Fibroblast of skin of back (primary cell): ENCODE results near the gene KRT71.

Source experiments
- DNase-seq: peaks from one replicate; pipeline ENCODE4 v3.0.0-alpha.2; 2013

Gene KRT71

DNA sequence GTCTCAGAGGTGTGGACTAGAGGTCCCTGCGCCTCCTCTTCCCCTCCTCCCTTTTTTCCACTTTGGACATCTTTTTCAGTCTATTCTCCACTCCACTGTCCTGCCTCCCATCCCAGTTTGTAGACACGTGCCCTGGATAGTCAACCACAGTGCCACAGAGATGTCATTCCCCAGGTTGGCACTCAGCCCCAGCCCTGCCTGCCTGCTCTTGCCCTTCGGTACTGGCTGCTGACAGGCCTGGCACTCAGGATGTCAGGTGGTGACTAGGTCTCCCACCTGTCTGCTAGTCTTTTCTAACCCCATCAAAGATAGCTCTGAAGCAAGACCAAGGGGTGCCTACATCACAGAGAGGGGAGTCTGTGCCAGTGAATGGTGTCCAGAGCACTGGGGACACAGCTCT lies 15.8 kb downstream of the KRT71 start:
- DNase-seq = no peak

DNA sequence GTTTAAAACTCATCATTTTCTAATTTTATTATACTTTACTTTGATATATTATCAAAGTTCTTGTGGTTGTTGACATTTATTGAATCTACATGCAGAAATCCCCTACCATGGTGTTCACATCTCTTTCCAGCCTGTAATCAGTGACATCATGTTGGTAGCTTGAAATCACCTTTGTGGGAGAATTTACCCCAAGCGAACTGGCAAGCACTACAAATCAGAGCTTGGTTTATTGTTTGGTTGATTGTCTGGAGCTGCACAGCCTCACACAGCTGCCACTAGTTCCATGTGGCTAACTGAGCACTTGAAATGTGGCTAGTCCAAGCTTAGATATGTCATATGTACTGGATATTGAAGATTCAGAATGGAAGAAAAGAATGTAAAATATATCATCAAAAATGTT lies 17.4 kb downstream of the KRT71 start:
- no peak for DNase-seq

DNA sequence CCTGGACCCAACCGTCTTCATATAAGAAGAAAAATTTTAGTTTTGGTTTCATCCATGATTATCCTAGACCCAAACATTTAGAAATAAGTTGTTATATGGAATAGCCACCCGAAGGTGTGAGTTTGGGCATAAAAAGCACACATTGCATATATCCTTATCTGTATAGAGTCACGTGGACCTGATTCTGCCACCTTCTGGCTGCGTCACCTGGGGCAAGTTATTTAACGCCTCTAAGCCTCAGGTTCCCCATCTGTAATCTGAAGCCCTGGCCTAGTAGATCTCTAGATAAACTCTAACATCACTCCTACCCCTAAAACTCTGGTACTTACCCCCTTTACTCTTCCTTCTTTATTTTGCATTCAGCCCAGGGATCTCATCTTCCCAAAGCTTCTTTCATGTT lies 18.5 kb downstream of the KRT71 start:
- DNase-seq = no peak

DNA sequence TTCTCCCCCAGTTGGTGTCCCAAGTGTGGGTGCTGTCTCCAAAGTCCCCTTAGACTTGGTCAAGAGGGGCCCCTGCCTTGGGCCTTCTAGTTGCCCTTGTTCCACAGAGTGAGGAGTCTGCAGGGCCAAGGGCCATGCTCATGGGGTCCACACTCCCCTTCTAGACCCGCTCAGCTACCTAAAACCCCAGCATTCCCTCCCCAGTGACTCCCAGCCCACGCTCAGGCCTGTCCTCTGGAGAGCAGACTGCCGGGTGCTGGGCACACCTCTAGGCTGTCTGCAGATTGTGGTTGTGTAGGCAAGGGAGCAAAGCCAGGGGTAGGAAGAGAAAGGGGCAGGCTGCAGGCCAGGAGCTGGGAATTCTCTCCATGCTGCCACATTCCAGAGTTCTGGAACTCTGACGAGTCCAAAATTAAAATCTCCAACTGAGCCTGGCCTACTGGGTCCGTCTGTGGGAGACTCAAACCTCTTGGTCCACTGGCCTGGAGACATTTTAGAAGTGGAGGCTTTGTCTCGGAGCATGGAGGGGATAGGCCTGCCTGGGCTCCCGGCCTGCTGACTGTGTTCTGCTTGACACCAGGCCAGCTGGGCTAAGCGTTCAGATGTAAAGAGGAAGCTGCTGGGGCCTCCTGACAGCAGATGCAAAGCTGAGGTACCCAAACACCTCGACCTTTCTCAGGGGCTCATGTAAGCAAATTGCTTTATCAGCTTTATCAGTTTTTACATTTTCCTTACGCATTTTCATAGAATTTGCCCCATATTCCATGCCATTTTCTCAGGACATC lies 19.1 kb downstream of the KRT71 start:
- DNase-seq = no peak

DNA sequence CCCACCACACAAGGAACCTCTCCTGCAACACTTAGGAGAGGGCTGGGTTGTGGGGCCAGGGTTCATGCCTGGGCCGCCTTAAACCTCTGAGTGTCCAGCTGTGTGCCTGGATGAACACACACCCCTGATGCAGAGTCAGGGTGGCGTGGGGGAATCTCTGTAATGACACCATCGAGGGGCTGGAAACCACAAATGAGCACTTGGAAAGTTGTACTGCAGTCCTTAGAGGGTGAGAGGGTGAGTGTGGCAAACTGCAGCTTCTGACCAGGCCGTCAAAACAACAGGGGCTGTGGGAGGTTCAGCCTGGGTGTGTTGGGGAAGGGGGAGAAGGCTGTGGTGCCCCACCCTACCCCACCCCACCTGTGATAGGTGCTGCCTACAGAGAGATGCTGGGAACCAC lies 20.3 kb downstream of the KRT71 start:
- no peak for DNase-seq

DNA sequence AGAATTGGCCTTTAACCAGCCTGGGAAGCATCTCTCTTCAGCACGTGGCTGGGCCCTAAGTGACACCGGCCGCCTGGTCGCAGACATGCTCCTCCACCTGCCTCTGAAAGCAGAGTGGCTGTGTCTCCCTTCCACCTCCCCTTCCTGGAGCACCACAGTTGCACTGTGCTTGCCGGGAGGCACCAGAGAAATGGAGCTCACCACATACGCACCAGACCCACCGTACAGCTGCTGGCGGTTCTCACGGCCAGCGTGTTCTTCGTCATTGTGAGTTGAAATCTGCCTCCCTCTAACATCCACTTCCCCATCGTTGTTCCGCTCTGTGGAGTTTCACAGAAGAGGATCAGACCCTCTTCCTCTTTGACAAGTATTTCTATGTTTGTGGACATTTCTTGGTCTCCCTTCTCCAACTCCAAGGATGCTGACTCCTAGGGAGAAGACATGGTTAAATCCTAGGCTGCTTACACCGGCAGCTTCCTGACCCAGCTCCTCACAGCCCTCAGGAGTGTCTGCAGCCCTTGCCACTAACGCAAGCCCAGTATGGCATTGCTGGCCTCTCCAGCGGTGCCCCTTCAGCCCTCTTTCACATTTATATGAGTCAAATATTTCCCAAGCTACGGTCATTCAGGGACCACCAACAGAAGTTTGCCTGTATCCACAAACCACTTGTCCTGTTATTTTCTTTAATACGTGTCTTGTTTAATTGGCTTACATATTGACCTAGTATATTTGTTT lies 21.2 kb downstream of the KRT71 start:
- DNase-seq = no peak

DNA sequence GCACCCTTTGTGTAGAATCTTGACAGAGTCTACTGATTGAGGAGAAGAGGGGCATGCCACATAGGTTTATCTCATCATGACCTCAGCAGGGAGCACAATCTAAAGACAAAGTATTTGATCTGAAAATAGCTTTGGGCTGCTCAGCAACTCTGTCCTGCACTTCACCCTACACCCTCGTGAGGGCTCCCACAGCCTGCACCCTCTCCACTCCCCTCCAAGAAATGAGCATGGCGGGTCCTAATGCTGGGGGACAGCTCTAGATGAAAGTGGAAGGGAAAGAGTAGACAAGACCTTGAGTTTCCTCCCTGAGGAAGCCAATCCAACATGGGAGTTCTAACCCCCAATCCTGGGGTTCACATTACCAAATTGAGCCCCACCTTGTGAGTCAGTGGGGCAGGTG lies 22.0 kb downstream of the KRT71 start:
- DNase-seq = no peak

DNA sequence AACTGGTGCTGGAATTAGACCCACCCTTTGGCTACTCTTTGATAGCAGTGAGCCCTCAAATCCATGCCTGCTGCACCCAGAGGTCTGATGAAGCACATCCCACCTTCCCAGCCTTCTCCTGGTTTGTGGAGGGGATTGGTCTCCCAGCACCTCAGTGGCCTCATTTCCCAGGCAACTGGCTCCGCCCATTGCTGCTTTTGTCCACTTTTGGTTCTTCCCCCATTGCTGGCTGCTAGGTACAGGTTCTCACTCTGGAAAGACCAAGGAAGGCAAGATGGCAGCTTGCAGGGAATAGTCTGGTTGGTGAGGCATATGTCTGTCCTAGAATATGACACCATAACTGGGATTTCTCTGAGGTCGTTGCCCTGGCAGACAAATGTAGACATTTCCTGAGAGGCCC lies 22.6 kb downstream of the KRT71 start:
- no peak for DNase-seq

DNA sequence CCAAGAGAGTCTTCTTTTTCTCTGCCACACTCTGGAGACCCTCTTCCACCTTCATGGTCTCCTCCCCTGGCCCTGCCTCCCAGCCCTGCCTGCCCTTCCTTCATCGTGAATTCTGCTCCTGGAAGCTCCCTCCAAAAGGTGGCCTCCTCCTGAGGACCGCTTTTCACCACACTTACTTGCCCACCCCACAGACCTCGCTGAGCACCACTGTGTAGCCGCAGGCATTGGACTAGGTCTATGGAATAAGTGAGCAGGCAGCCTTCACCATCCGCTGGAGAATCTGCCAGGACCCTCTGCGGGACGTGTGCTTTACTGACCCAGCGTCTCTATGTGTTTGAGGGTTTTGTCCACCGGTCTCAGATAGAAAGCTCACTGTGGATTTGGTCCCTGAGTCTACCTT lies 23.1 kb downstream of the KRT71 start:
- DNase-seq = no peak

DNA sequence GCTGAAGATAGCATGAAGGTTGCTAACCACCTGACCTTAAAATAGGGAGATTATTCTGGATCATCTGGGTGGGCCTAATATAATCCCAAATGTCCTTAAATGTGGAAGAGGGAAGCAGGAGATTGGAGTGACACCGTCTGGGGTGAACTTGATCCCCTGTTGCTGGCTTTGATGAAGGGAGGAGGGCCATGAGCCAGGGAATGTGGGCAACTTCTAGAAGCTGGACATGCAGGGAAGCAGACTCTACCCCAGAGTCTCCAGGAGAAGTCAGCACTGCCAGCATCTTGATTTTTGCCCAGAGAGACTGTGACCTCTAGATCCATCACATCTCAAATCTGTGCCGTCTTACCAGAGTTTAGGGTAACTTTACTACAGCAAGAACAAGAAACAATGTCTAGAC lies 23.5 kb downstream of the KRT71 start:
- no peak for DNase-seq

DNA sequence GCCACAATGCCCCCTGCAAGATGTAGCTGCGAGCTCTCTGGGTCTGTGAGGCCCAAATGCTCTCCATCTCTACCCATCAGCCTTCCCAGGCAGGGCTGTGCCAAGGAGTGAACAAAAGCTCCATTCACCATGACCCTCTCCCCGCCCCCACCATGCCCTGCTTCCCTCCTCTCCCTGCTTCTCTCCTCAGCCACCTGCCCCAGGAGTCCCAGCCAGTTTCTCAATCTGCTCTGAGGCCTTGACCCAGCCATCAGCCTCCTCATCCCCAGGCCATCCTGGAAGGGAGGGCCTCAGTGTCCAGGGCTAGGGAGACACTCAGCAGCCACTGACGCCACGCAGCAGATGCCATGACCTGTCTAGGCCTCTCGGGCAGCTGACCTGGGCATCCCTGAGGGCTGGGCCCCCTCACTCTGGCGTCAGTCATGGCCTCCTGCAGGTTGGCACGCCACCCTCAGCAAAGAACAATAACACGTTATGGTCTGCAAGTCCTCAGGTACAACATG lies 24.3 kb downstream of the KRT71 start:
- DNase-seq = no peak

DNA sequence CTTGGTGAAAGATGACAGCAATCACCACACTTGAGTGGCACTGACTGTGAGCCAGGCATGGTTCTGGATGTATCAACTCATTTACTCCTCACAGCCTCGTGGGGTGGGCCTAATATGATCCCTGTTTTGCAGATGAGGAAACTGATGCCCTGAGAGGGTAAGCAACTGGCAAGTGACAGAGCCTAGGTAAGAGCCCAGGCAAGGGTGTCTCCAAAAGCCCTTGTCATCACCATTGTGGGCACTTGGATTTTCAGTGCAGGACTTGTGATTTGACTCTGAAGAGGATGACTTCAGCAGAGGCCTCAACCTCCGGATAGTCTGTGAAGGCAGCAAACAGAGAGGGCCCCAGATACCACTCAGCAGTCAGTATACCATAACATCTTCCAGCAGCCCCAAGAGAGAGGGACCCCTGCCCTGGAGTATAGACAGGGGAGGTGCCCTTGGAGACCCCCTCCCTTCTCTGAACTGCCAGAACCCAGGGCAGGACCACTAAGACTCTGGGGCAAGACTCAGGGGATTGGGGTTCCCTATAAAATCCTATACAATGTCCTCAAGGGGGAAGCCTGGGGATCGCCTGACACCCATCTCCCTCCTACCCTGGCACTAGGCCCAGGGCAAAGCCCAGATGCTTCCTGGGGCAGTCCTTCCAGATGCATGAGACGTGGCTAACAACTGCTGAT lies 25.7 kb downstream of the KRT71 start:
- DNase-seq = no peak

DNA sequence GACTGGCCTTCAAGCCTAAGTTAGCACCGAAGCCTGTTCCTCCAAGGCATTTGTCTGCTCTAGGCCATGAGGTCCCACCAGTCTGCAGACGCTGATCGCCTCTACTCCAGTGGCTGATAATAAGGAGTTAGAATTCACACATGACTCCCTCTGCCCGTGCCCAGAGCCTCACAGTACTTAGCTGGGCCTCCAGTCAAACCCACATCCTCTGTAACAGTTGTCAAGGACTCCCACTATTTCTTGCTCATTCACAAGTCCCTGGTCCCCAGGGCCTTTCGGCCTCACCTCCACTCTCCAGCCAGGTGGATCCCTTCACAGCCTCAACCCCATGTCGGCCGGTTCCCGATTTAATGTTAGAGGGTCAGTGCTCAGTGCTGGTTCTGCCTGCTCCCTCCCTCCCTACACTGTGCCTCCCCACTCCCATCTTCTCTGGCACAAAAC lies 26.4 kb downstream of the KRT71 start:
- no peak for DNase-seq

DNA sequence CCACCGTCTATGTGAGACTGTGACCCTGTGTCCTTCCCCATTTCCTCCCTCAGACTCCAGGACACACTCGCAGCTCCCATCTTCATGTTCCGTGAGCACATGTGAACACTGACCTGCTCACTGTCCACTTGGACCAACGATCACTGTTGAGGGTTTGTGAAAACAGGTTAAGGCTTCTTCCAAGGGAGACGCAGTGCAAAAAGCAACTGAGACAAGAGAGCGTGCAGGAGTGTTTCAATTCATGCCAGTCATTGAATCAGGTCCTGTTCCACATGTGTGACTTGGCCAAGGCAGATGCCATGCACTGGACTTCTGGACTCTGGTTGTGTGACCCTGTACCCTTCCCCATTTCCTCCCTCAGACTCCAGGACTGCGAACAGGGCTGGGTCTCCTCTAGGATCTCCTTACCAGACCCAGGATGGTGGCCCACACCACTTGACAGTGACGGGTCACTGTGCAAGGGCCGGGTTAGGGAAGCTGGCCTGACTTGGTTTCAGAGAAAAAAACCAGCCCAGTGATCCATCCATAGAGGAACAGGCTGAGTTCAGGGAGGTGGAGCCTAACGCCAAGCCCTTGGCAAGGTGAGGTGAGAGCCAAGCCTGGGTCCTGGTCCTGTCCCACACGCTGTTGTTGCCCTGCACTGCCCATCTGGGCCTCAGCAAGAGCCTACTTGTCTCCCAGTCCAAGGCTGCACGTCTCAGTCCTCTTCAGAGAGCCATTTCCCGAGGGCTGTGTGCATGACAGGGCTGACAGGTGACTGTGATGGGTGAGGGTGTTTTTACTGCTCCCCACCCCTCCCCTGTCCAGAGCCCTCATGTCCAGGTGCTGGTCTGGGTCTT lies 27.1 kb downstream of the KRT71 start:
- no peak for DNase-seq

DNA sequence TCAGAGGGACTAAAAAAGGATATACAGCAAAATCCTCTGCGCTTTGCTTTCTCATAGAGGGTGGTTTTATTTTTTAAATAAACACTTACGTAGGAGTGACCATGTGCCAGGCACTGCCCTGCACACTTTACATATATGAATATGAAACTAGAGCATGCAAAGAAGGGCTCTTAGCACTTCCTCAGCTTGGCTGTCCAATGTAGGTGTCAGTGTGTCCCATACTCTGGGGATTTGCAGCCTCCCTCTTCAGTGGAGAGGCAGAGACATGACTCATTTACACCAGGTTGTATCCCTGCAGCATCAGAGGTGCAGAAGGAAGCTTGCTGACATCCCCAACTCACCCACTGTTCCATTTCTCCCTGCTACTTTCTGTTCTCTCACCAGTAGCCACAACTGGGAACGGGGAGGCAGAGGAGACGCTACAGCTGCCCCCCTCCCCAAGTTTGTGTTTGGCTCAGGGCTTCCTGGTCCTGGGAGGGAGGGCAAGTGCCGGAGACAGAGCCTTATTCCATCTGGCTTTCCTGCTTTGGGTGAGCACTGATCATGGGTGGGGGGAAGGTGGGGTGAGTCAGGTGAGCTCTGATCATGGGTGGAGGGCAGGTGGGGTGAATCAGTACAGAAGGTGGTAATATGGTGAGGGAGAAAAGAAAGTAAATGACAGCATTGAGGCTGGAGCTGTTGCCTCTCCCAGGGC lies 27.9 kb downstream of the KRT71 start:
- DNase-seq = no peak

DNA sequence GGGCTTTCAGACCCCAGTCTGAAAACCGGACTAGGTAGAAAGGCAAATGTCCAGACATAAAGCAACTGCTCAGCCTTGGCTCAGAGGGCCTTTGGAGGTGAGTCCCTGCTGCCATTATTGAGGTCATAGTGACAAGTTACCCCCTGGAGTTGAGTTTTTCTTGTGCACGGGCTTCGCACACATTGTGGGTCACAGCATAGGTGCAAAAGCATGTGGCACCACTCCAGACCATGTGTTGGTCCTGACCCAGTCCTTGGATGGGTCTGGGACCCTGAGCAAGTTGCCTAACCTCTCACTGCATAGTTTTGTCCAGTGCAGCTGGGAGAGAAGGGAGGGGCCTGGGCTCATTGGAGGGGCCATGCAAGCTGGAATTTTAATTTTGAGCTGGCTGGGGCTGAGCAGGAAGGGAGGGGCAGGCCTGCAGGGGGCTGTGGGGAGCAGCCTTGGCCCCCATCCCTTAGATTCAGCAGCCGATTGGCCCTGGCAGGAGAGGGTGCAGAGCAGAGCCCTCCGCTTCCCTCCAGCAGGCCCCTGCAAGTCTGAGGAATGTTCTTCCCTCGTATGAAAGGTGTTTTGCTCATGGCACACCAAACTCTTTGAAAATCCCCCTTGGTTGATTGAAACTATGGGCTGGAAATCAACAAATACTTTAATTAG lies 28.6 kb downstream of the KRT71 start:
- DNase-seq = no peak

DNA sequence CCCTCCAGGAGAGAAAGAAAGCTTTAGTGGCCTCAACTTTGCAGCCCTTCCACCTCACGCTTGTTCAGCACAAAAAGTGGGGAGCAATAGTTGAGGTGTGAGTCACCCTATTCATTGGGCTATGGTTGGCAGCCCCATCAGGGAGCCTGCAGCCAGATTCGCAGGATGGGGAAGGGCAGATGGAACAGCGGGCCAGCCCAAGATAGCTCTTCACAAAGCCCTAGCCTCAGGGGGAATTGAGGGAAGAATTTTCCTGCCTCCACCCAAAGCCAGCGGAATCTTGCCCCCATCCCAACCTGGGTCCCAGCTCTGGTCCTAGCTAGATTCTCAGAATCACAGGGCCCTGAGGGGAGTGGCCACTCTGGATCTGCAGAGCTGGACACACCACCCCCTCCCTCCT lies 29.1 kb downstream of the KRT71 start:
- no peak for DNase-seq

DNA sequence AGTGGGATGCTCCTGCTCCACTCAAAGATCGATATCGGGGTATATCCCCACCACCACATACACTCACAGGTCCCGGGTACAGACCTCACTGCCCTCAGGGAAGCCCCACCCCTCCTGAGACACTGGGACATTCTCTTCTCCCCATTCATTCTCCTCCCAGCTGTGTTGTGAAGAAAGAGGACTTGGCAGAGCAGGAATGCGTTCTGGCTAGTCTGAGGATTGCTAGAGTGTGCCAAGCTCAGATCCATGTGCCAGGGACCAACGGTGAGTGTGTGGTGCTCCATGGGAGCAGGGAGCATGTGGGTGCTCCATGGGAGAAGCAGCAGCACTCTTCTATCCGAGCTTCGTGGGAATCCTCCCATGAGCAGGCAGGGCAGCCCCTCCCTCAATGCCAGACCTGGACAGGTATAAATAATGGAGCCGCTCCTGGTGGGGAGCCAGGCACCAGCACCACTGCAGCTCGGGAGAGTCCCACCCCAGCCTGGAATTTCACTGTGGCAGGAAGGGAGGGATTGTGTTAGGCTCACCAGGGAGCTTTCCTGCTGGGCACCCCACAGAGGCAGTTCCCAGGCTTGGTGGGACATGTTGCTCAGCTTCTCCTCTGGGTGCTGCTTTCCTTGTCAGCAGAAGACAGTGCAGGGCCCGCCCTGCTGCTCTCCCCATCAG lies 30.5 kb downstream of the KRT71 start:
- peak; percentile 40 for DNase-seq

DNA sequence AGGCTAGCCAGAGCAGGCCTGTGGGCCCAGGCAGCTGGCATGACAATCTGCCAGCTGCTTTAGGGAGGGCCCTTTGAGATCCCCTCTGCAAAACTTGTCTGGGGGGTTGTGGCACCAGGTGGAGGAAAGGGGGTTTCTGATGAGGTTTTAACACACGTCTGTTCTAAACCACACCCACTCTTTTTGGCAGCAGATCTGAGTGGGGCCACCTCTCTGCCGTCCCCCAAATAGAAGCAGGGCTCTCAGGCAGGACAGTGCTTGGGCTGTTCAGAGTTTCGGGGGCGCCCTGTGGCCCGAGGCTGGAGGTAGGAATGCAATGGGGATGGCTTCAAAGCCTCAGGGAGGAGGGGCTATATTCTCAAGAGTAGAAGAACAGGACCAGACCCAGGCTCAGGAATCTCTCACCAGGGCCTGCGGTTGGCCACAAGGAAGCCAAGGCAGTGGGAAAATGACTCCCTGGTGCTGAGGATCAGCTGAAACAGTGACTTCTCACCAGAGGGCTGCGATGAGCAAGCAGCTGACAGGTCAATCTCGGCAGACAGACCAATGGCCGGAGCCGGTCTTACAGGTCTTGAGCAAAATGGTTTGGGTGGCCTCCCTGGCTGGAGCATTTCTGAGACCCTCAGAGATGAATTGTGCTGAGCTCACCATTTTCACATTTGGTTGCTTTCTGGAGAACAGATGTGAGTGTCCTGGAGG lies 31.2 kb downstream of the KRT71 start:
- peak; percentile 76 for DNase-seq

DNA sequence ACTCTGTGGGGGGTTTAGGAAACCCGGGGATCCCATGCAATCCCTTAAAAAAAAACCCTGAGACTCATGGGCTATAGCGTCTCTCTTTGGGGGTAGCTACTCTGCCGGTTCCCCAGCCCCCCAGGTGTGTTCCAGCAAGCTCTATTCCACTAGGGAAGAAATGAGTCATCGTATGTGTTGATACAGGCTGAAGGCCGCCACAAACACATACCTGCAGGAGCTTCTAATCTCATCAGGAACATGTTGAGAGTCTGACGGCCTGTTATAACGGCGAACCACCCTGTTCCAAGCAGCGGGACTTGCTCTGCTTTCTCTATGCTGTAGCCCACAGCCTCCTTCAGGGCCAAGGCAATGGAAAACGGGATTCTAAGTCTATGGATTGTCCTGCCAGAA lies 31.8 kb downstream of the KRT71 start:
- peak; percentile 22 for DNase-seq
